ENCODE data around the gene SEMA5A. TPM values are rescaled to one million over a fixed set of nuclear protein-coding genes. Genes with fewer than 3 reads are reported as not detected.

SEMA5A gene
- total and polyA plus RNA-seq, 2 of the 13 experiments (the other 11 are each of a cell fraction or from before 2014, with no cell fraction given) = 0.01 TPM; not detected in 1

DNA sequence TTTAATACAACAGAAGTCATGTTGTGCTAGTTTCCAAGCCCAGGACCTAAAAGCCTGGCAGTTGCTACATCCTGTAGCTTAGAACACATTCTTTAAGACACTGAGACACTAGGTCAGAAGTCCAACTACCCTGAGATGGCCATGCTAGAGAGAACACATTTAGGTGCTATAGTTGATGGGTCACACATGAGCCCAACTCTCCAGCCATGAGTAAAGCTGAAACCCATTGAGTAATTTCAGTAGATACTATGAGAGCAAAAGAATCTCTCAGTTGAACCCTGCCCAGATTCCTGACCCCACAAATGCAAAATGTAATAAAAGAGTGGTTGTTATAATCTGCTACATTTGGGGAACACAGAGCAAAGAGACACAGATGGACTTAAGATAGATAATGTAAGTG, 164.4 kb downstream of the SEMA5A start (continued):
- TF ChIP-seq ZNF720 (CRISPR knock-in tag; IDR thresholded peaks at IDR 0.05) (no peak), RORA (CRISPR knock-in tag; IDR thresholded peaks at IDR 0.05) (no peak), ZNF235 (CRISPR knock-in tag; IDR thresholded peaks at IDR 0.05; ENCODE audit: borderline replicate concordance) (no peak), ZNF20 (CRISPR knock-in tag; IDR thresholded peaks at IDR 0.05) (no peak), MYNN (CRISPR knock-in tag; IDR thresholded peaks at IDR 0.05; ENCODE audit: low read depth) (no peak), MEIS2 (CRISPR knock-in tag; IDR thresholded peaks at IDR 0.05) (no peak), HDAC2 (CRISPR knock-in tag; IDR thresholded peaks at IDR 0.05) (no peak), ZFAT (CRISPR knock-in tag; conservative IDR thresholded peaks at IDR 0.05) (no peak), ZNF468 (CRISPR knock-in tag; IDR thresholded peaks at IDR 0.05) (no peak)

DNA sequence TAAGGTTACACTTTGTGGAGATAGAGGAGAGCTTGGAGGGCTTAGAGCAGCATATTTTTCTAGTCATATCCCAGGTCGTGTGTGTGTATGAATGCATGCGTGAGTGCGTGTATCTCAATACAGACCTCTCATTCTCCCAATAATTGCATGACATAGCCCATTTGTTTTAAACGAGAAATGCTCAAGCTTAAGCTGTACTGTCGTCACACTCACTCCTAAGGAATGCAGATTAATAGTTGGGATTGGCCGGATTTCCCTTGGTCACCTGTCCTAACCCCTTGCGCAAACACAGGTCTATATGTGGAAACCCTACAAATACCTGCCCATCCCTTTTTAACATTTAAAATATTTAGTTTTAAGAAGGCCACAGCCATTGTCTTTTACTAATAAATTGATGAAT, 165.8 kb downstream of the SEMA5A start:
- no peak for DNase-seq (ENCODE audit: low spot score)
- H3K27me3 ChIP-seq (ENCODE audit: control insufficient read depth in 1 of 2, insufficient read depth in 2 of 2, low read length in 2 of 2) = no peaks in the 10 kb centered on the region
- H3K4me1 ChIP-seq (ENCODE audit: insufficient read depth, low read length) = no peaks in the 10 kb centered on the region
- H3K4me2 ChIP-seq (ENCODE audit: low read depth, low read length) = no peak overlapping the region
- no peak for TF ChIP-seq FOXK1 (CRISPR knock-in tag; IDR thresholded peaks at IDR 0.05; ENCODE audit: borderline replicate concordance, low read depth)
- H3K79me2 ChIP-seq (ENCODE audit: insufficient read depth, low read length) = no peaks in the 10 kb centered on the region
- H3K9me3 ChIP-seq (ENCODE audit: low read length) = no peaks in the 10 kb centered on the region
- 24% methylated on average over 4 of the region's 7 CpGs for WGBS (ENCODE audit: low lambda C conversion rate)
- no peak overlapping the region for H3K4me3 ChIP-seq (replicated peaks in 1 of 3; ENCODE audit: insufficient read depth in 1 of 3, low read depth in 2 of 3, low read length in 3 of 3)
- intact Hi-C loops (cut with micrococcal nuclease; ENCODE audit: unreplicated experiment) (no loop called here), in situ Hi-C loops (cut with HindIII; ENCODE audit: extremely low pct_ligation_motif_present, low pct_unique_long_range_greater_than_20kb) (no loop called here)
- no peaks in the 10 kb centered on the region for H4K20me1 ChIP-seq (ENCODE audit: insufficient read depth, low read length)
- H3K9ac ChIP-seq (ENCODE audit: insufficient read depth, low read depth, low read length) = no peak overlapping the region
- no peak for FAIRE-seq
- ChIA-PET CTCF (ENCODE audit: low intra/inter-chr PET ratio, low total read pairs) (no interaction called here), POLR2A (no interaction called here)
- H2AFZ ChIP-seq (ENCODE audit: low read length) = no peak overlapping the region
- no peak for ATAC-seq
- no peak overlapping the region for H3K27ac ChIP-seq (ENCODE audit: extremely low read length, insufficient read depth, low read length)
- no peaks in the 10 kb centered on the region for H3K36me3 ChIP-seq (replicated peaks in 1 of 2; ENCODE audit: control insufficient read depth in 1 of 2, insufficient read depth in 2 of 2, low read length in 2 of 2)
- BruUV-seq (replicated peaks) = no TSS peak
